Measurements from ENCODE around the gene TYMP.

- TF ChIP-seq EP300 (IDR thresholded peaks at IDR 0.05) = no peak
- TF ChIP-seq, protein P1, sequence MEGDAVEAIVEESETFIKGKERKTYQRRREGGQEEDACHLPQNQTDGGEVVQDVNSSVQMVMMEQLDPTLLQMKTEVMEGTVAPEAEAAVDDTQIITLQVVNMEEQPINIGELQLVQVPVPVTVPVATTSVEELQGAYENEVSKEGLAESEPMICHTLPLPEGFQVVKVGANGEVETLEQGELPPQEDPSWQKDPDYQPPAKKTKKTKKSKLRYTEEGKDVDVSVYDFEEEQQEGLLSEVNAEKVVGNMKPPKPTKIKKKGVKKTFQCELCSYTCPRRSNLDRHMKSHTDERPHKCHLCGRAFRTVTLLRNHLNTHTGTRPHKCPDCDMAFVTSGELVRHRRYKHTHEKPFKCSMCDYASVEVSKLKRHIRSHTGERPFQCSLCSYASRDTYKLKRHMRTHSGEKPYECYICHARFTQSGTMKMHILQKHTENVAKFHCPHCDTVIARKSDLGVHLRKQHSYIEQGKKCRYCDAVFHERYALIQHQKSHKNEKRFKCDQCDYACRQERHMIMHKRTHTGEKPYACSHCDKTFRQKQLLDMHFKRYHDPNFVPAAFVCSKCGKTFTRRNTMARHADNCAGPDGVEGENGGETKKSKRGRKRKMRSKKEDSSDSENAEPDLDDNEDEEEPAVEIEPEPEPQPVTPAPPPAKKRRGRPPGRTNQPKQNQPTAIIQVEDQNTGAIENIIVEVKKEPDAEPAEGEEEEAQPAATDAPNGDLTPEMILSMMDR (IDR thresholded peaks at IDR 0.05) = no peak
- TF ChIP-seq POLR2A (IDR thresholded peaks at IDR 0.05) = no peak
These were observed 39.2 kb upstream of the TYMP start for GRCh38 chr22:50569041-50569459.
